PFSK-1 (cell line): ENCODE data around the gene ARRDC1.

Experiments used
- POLR2AphosphoS5 ChIP-seq: IDR thresholded peaks from 2 replicates; pipeline ENCODE4 v1.6.1; 2012; ENCODE audit warnings: low read depth, mild to moderate bottlenecking, control low read depth, low read length, moderate library complexity
- SIN3A ChIP-seq: IDR thresholded peaks from 2 replicates; pipeline ENCODE4 v1.6.1; 2012; ENCODE audit warnings: mild to moderate bottlenecking, low read length, moderate library complexity, borderline replicate concordance; ENCODE audit not compliant: insufficient read depth
- TAF1 ChIP-seq: IDR thresholded peaks from 2 replicates; pipeline ENCODE4 v1.6.1; 2012; ENCODE audit warnings: low read length, control low read depth, borderline replicate concordance; ENCODE audit not compliant: insufficient read depth
- TF ChIP-seq, protein P1 (sequence below), 2 experiments: IDR thresholded peaks; 2 replicates each; pipeline versions ENCODE4 v1.6.1 to v1.8.0; 2011 to 2012; ENCODE audit warnings: low read depth in 2 of 2, low read length in 2 of 2, control low read depth in 1 of 2, inconsistent platforms in 1 of 2, mild to moderate bottlenecking in 1 of 2, moderate library complexity in 1 of 2; ENCODE audit not compliant: insufficient read depth in 1 of 2

DNA sequence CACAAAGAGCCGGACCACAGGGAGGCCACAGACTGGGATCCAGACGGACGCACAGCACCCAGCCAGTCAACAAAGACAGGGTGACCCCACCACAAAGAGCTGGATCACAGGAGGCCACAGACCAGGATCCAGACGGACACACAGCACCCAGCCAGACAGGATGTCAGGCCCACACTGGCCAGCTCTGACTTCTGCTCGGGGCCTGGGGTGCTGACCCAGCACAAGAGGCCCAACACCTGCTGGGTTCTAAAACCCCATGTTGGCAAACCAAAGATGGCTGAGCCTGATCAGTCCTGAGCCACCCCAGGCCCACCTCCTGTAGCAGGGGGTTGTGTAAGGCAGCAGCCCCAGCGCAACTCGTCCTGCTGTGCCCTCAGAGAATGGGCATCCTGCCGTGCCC lies 21.5 kb upstream of the ARRDC1 start:
- TF ChIP-seq POLR2AphosphoS5: no peak
- TF ChIP-seq, protein P1, sequence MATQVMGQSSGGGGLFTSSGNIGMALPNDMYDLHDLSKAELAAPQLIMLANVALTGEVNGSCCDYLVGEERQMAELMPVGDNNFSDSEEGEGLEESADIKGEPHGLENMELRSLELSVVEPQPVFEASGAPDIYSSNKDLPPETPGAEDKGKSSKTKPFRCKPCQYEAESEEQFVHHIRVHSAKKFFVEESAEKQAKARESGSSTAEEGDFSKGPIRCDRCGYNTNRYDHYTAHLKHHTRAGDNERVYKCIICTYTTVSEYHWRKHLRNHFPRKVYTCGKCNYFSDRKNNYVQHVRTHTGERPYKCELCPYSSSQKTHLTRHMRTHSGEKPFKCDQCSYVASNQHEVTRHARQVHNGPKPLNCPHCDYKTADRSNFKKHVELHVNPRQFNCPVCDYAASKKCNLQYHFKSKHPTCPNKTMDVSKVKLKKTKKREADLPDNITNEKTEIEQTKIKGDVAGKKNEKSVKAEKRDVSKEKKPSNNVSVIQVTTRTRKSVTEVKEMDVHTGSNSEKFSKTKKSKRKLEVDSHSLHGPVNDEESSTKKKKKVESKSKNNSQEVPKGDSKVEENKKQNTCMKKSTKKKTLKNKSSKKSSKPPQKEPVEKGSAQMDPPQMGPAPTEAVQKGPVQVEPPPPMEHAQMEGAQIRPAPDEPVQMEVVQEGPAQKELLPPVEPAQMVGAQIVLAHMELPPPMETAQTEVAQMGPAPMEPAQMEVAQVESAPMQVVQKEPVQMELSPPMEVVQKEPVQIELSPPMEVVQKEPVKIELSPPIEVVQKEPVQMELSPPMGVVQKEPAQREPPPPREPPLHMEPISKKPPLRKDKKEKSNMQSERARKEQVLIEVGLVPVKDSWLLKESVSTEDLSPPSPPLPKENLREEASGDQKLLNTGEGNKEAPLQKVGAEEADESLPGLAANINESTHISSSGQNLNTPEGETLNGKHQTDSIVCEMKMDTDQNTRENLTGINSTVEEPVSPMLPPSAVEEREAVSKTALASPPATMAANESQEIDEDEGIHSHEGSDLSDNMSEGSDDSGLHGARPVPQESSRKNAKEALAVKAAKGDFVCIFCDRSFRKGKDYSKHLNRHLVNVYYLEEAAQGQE (IDR thresholded peaks at IDR 0.05; ENCODE audit: insufficient read depth in 1 of 2, low read depth in 2 of 2, low read length in 2 of 2): no peak
- TF ChIP-seq SIN3A: no peak
- TF ChIP-seq TAF1: no peak
